ENCODE data around the gene GOLGA6A. TPM values are rescaled to one million over a fixed set of nuclear protein-coding genes. Genes with fewer than 3 reads are reported as not detected.

GOLGA6A gene
- total RNA-seq, 4 donors from 2014 or later = not detected

DNA sequence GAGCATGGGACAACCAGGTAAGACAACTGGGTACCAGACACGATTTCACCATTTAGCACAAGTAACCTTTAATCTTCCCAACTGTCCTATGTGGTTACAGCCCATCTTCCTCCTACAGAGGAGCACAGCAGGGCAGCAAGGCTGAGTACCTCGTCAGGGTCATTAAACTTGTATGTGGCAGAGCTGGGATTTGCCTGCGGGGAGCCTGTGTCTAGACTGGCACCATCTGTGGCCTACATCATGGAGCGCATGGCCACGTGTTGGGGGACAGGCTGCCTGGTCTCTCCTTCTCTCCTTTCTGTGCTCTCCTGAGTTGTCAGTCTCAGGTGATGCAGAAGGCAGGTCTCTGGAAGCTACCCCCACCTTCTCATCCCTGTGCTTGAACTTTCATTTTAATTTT is 32.2 kb downstream of the GOLGA6A start:
- no peak for DNase-seq (ENCODE audit: low spot score)
- ATAC-seq (ENCODE audit: low FRiP score) = no peak
- no peak for TF ChIP-seq CTCF (IDR thresholded peaks at IDR 0.05)

GRCh38 chr15:74046275-74046674 is 36.1 kb downstream of the GOLGA6A start:
- no peak for DNase-seq (ENCODE audit: low spot score)
- TF ChIP-seq CTCF (IDR thresholded peaks at IDR 0.05) = no peak
- ATAC-seq (ENCODE audit: low FRiP score) = no peak

DNA sequence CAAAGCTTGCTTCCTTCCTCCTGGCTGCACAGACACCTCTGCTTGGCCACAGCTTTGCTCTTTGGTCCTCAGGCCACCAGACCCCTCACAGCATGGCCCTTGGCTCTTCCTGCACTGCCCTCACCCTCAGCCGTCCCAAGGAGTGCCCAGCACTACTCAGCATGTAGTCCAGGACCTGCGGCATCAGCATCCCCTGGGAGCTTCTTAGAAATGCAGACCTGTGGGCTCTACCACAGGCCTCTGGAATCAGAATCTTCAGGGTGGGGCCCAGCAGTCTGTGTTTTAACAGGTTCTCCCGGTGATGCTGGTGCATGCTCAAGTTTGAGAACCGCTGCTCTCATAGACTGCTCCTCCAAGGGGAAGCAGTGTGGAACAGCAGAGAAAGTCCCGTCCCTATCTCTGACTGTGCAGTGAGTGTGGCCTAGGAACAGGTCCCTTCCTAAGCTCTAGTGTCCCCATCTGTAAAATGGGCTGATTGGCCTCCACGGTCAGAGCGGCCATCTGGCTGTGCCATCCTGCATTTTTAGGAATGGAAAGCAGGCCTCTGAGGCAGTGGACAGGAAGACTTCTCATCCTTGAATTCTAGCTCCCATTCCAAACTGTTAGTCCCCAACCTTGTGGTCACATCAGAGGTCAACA is 36.6 kb downstream of the GOLGA6A start:
- ATAC-seq (ENCODE audit: low FRiP score) (no peak), DNase-seq (ENCODE audit: low spot score) (no peak)
- no peak for TF ChIP-seq CTCF (IDR thresholded peaks at IDR 0.05)

DNA sequence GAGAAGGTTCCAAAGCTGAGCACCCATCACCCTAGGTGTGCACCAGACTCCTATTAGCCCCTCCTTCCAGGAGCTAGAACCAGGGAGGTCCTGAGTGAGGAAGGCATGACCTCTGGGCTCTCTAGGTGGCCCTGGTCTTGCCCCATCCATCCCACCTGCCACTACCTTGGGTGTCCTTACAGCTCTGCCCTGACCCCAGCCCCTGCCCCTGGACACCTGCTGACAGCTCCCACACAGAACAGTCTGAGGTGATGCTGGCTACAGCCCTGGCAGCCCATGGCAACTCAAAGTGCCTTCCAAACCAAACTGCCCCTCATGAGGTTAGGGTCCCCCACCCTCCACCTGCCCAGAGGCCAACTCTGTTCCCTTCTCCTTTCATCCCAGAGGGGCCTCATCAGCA is 37.2 kb downstream of the GOLGA6A start:
- TF ChIP-seq CTCF (IDR thresholded peaks at IDR 0.05) = no peak
- ATAC-seq (ENCODE audit: low FRiP score) = no peak
- DNase-seq (ENCODE audit: low spot score) = no peak

GRCh38 chr15:74044267-74045110 is 37.9 kb downstream of the GOLGA6A start:
- ATAC-seq (ENCODE audit: low FRiP score) (no peak), DNase-seq (ENCODE audit: low spot score) (no peak)
- no peak for TF ChIP-seq CTCF (IDR thresholded peaks at IDR 0.05)

DNA sequence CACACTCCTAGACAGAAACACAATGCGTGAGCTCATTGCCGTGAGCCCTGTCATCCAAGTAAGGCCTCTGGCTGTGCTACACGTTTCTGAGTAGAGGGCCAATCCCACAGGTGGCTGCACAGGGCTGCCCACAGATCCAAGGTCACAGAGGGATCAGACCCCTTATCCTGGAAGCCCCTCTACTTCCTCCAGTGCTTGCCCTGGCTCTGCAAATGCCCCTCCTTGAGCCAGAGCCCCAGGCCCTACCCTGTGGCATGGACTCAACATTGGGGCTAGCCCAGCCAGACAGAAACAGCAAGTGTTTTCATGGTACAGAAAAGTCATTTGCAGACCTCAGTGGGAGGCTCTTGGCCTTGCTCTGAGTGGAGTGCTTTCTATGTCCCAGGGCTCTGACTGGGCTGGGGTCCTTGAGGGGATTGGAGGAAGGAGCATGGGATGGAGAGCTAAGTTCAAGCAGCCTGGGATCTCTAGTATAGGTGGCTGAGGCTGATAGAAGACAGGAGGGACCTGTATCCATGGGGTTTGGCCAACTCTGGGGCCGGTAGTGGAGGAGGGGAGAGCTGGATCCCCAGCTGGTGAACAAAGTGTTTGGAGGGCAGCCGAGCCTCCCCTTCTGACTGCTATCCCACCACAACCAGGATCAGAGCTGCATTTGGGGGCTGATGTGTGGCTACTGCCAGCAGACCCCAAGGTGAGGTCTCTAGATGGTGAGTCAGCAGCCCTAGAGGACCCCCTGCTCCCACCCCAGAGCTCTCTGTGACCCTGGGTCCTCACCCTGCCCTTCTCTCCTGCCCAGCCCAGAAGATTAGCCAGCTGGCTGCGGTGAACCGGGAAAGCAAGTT is 38.7 kb downstream of the GOLGA6A start:
- no peak for DNase-seq (ENCODE audit: low spot score)

More for the DNA sequence above, 38.7 kb downstream of the GOLGA6A start:
- ATAC-seq (ENCODE audit: low FRiP score) = no peak
- TF ChIP-seq CTCF (IDR thresholded peaks at IDR 0.05) = no peak
